ENCODE measurements around the gene LIPC.

LIPC gene

DNA sequence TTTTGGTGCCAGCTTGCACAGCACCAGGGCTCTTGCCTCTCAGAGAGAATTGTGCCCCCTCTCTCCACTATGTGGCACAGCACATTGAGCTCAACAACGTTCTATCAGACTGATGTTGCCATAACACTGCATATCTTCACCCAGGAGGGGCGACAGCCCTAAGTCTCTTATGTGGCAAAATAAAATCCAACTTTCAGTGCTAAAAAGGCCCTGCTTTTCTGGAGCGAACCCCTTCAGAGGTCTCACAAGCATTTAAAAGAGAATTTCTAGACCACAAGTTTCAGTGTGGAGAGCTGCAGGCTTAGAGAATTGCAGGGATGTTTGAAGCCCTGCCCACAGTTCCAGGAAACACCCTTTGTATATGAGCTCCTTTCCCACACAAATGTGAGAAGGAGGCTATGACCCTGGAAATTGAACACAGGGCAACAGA is 85.5 kb downstream of the LIPC start:
- no peak overlapping the region for H3K27ac ChIP-seq (ENCODE audit: low read length)
- H3K9ac ChIP-seq (ENCODE audit: low read length): no peak overlapping the region
- H3K4me3 ChIP-seq (ENCODE audit: low read length): no peak overlapping the region
- H3K36me3 ChIP-seq (ENCODE audit: control insufficient read depth, low read depth, low read length): no peaks in the 10 kb centered on the region
- H3K9me3 ChIP-seq (ENCODE audit: control insufficient read depth, low read depth, low read length): no peaks in the 10 kb centered on the region
- no peaks in the 10 kb centered on the region for H3K27me3 ChIP-seq (ENCODE audit: control insufficient read depth, insufficient read depth, low read length)
- peaks cover 5% of the 10 kb centered on the region for H3K4me1 ChIP-seq (ENCODE audit: control insufficient read depth, low read depth, low read length)

- H3K4me1 ChIP-seq (ENCODE audit: control insufficient read depth, low read depth, low read length): peaks cover 5% of the 10 kb centered on the region
- H3K4me3 ChIP-seq (ENCODE audit: low read length): no peak overlapping the region
- no peaks in the 10 kb centered on the region for H3K9me3 ChIP-seq (ENCODE audit: control insufficient read depth, low read depth, low read length)
- H3K27ac ChIP-seq (ENCODE audit: low read length): no peak overlapping the region
- no peaks in the 10 kb centered on the region for H3K36me3 ChIP-seq (ENCODE audit: control insufficient read depth, low read depth, low read length)
- H3K9ac ChIP-seq (ENCODE audit: low read length): no peak overlapping the region
- H3K27me3 ChIP-seq (ENCODE audit: control insufficient read depth, insufficient read depth, low read length): no peaks in the 10 kb centered on the region
Measured at GRCh38 chr15:58517682-58518525, 86.1 kb downstream of the LIPC start.

DNA sequence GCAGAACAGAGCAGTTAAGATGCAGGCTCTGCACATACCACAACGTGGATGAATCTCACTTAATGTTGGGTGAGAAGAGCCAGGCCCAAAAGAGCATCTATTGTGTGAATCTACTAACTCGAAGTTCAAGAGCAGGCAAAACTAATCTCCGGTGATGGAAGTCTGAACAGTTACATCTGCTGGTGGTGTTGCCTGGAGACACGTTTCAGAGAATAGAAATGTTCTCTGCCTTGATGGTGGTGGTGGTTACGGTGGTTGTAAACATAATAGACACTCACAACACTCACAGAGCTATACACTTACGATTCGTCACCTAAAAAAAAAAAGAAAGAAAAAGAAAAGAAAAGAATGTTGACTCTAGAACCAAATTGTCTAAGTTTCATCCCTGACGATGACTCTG is 86.8 kb downstream of the LIPC start:
- Histone ChIP-seq H3K27ac (ENCODE audit: low read length) (no peak overlapping the region), H3K4me3 (ENCODE audit: low read length) (no peak overlapping the region), H3K9me3 (ENCODE audit: control insufficient read depth, low read depth, low read length) (no peaks in the 10 kb centered on the region), H3K9ac (ENCODE audit: low read length) (no peak overlapping the region), H3K27me3 (ENCODE audit: control insufficient read depth, insufficient read depth, low read length) (no peaks in the 10 kb centered on the region), H3K36me3 (ENCODE audit: control insufficient read depth, low read depth, low read length) (no peaks in the 10 kb centered on the region), H3K4me1 (ENCODE audit: control insufficient read depth, low read depth, low read length) (peaks cover 5% of the 10 kb centered on the region)

DNA sequence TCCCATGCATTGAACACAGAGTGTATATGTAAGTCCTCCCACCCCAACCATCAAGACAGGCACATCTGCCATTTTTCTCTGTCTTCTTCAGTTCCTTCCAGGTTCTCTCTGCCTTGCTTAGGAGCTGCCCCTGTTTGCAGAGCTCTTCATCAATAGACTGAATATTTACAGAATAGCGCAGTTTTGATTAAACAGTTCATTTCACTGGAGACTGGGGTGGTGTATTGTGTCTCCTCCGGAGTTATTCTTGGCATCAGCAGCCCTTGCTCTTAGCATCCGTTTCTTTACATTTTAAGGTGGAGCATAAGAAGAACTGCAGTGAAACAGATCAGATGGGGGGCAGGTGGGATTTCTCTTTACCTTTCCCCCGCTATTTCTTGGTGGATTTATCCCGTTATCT is 87.7 kb downstream of the LIPC start:
- H3K9ac ChIP-seq (ENCODE audit: low read length): no peak overlapping the region
- H3K27me3 ChIP-seq (ENCODE audit: control insufficient read depth, insufficient read depth, low read length): no peaks in the 10 kb centered on the region
- no peak overlapping the region for H3K27ac ChIP-seq (ENCODE audit: low read length)
- H3K36me3 ChIP-seq (ENCODE audit: control insufficient read depth, low read depth, low read length): no peaks in the 10 kb centered on the region
- no peaks in the 10 kb centered on the region for H3K9me3 ChIP-seq (ENCODE audit: control insufficient read depth, low read depth, low read length)
- H3K4me3 ChIP-seq (ENCODE audit: low read length): no peak overlapping the region
- H3K4me1 ChIP-seq (ENCODE audit: control insufficient read depth, low read depth, low read length): peaks cover 5% of the 10 kb centered on the region

DNA sequence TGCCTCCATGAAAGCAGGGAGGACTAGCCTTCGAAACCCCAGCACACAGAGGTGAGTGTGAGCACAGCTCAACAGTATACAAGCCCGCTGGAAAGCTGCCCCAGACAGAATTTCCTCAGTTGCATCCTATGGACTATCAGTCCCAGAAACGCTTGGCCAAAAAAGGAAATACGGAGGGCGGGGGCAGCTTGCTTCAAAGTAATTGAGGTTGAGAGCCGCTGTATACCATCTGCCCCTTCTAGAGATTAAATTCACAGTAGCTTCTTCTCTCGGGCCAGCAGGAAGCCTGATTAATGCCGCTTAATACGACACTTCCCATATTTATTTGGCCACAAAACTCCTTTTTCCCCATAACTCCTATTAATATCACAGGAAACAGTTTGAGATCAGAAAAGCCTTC is 88.7 kb downstream of the LIPC start:
- Histone ChIP-seq H3K9me3 (ENCODE audit: control insufficient read depth, low read depth, low read length) (no peaks in the 10 kb centered on the region), H3K27ac (ENCODE audit: low read length) (no peak overlapping the region), H3K27me3 (ENCODE audit: control insufficient read depth, insufficient read depth, low read length) (no peaks in the 10 kb centered on the region), H3K36me3 (ENCODE audit: control insufficient read depth, low read depth, low read length) (no peaks in the 10 kb centered on the region), H3K4me1 (ENCODE audit: control insufficient read depth, low read depth, low read length) (peaks cover 5% of the 10 kb centered on the region), H3K4me3 (ENCODE audit: low read length) (no peak overlapping the region), H3K9ac (ENCODE audit: low read length) (no peak overlapping the region)

- Histone ChIP-seq H3K27me3 (ENCODE audit: control insufficient read depth, insufficient read depth, low read length) (no peaks in the 10 kb centered on the region), H3K27ac (ENCODE audit: low read length) (no peak overlapping the region), H3K4me1 (ENCODE audit: control insufficient read depth, low read depth, low read length) (peaks cover 5% of the 10 kb centered on the region), H3K9me3 (ENCODE audit: control insufficient read depth, low read depth, low read length) (no peaks in the 10 kb centered on the region), H3K9ac (ENCODE audit: low read length) (no peak overlapping the region), H3K36me3 (ENCODE audit: control insufficient read depth, low read depth, low read length) (no peaks in the 10 kb centered on the region), H3K4me3 (ENCODE audit: low read length) (no peak overlapping the region)
Measured at GRCh38 chr15:58520936-58521292, 89.1 kb downstream of the LIPC start.

- Histone ChIP-seq H3K4me1 (ENCODE audit: control insufficient read depth, low read depth, low read length) (peaks cover 5% of the 10 kb centered on the region), H3K27me3 (ENCODE audit: control insufficient read depth, insufficient read depth, low read length) (no peaks in the 10 kb centered on the region), H3K36me3 (ENCODE audit: control insufficient read depth, low read depth, low read length) (no peaks in the 10 kb centered on the region), H3K27ac (ENCODE audit: low read length) (no peak overlapping the region), H3K9ac (ENCODE audit: low read length) (no peak overlapping the region), H3K9me3 (ENCODE audit: control insufficient read depth, low read depth, low read length) (no peaks in the 10 kb centered on the region), H3K4me3 (ENCODE audit: low read length) (no peak overlapping the region)
Measured at GRCh38 chr15:58521293-58521991, 89.7 kb downstream of the LIPC start.

GRCh38 chr15:58522391-58522790 is 90.6 kb downstream of the LIPC start:
- Histone ChIP-seq H3K27ac (ENCODE audit: low read length) (no peak overlapping the region), H3K36me3 (ENCODE audit: control insufficient read depth, low read depth, low read length) (no peaks in the 10 kb centered on the region), H3K9me3 (ENCODE audit: control insufficient read depth, low read depth, low read length) (no peaks in the 10 kb centered on the region), H3K4me1 (ENCODE audit: control insufficient read depth, low read depth, low read length) (peaks cover 5% of the 10 kb centered on the region), H3K27me3 (ENCODE audit: control insufficient read depth, insufficient read depth, low read length) (no peaks in the 10 kb centered on the region), H3K9ac (ENCODE audit: low read length) (no peak overlapping the region), H3K4me3 (ENCODE audit: low read length) (no peak overlapping the region)

DNA sequence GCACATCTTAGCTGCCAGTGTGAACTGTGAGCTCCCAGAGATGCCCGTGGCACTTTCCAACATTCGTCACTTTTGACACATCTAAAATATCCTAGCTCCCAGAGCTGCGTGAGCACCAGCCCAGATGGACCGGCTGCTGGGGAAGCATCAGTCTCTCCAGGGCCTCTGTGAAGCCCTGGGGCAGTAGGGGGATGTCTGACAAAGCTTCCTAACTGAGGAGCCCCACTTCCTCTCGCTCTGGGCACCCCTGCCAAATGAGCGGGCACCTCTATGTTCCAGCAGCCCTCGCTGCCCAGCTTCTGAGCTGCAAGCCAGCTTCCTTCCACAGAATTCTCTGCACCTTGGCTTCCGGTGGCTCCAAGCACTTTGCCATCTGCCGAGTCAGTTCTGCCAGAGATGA is 91.1 kb downstream of the LIPC start:
- H3K4me1 ChIP-seq (ENCODE audit: control insufficient read depth, low read depth, low read length): peaks cover 5% of the 10 kb centered on the region
- H3K27ac ChIP-seq (ENCODE audit: low read length): no peak overlapping the region
- H3K27me3 ChIP-seq (ENCODE audit: control insufficient read depth, insufficient read depth, low read length): no peaks in the 10 kb centered on the region
- H3K9ac ChIP-seq (ENCODE audit: low read length): no peak overlapping the region
- no peaks in the 10 kb centered on the region for H3K9me3 ChIP-seq (ENCODE audit: control insufficient read depth, low read depth, low read length)
- H3K36me3 ChIP-seq (ENCODE audit: control insufficient read depth, low read depth, low read length): no peaks in the 10 kb centered on the region
- no peak overlapping the region for H3K4me3 ChIP-seq (ENCODE audit: low read length)

GRCh38 chr15:58523634-58524033 is 91.8 kb downstream of the LIPC start:
- no peak overlapping the region for H3K9ac ChIP-seq (ENCODE audit: low read length)
- peaks cover 5% of the 10 kb centered on the region for H3K4me1 ChIP-seq (ENCODE audit: control insufficient read depth, low read depth, low read length)
- H3K4me3 ChIP-seq (ENCODE audit: low read length): no peak overlapping the region
- no peaks in the 10 kb centered on the region for H3K36me3 ChIP-seq (ENCODE audit: control insufficient read depth, low read depth, low read length)
- no peaks in the 10 kb centered on the region for H3K27me3 ChIP-seq (ENCODE audit: control insufficient read depth, insufficient read depth, low read length)
- H3K27ac ChIP-seq (ENCODE audit: low read length): no peak overlapping the region
- H3K9me3 ChIP-seq (ENCODE audit: control insufficient read depth, low read depth, low read length): no peaks in the 10 kb centered on the region

GRCh38 chr15:58524247-58524646 is 92.5 kb downstream of the LIPC start:
- Histone ChIP-seq H3K27ac (ENCODE audit: low read length) (no peak overlapping the region), H3K36me3 (ENCODE audit: control insufficient read depth, low read depth, low read length) (no peaks in the 10 kb centered on the region), H3K4me3 (ENCODE audit: low read length) (no peak overlapping the region), H3K4me1 (ENCODE audit: control insufficient read depth, low read depth, low read length) (peaks cover 5% of the 10 kb centered on the region), H3K27me3 (ENCODE audit: control insufficient read depth, insufficient read depth, low read length) (no peaks in the 10 kb centered on the region), H3K9ac (ENCODE audit: low read length) (no peak overlapping the region), H3K9me3 (ENCODE audit: control insufficient read depth, low read depth, low read length) (no peaks in the 10 kb centered on the region)

- Histone ChIP-seq H3K4me1 (ENCODE audit: control insufficient read depth, low read depth, low read length) (peaks cover 4% of the 10 kb centered on the region), H3K4me3 (ENCODE audit: low read length) (no peak overlapping the region), H3K27me3 (ENCODE audit: control insufficient read depth, insufficient read depth, low read length) (no peaks in the 10 kb centered on the region), H3K9me3 (ENCODE audit: control insufficient read depth, low read depth, low read length) (no peaks in the 10 kb centered on the region), H3K27ac (ENCODE audit: low read length) (no peak overlapping the region), H3K9ac (ENCODE audit: low read length) (no peak overlapping the region), H3K36me3 (ENCODE audit: control insufficient read depth, low read depth, low read length) (no peaks in the 10 kb centered on the region)
Measured at GRCh38 chr15:58525991-58526421, 94.2 kb downstream of the LIPC start.

All from iPS-18a (cell line).